ENCODE results near the gene GPR152. TPM values are rescaled to one million over a fixed set of nuclear protein-coding genes. Genes with fewer than 3 reads are reported as not detected.

GPR152 gene
- total RNA-seq, 1 experiment from 2014 or later: not detected

- DNase-seq: no peak
- H3K56ac ChIP-seq (ENCODE audit: insufficient read length, low read depth, low read length): no peak overlapping the region
- no peak overlapping the region for H2AFZ ChIP-seq (ENCODE audit: low read length)
- Mint-ChIP-seq H3K4me1 (peaks cover 16 to 21% of the 10 kb centered on the region in 2 experiments), H3K4me3 (peak overlapping the region; percentile 74 to 87), H3K9me3 (no peaks in the 10 kb centered on the region), H3K36me3 (ENCODE audit: insufficient read depth in 1 of 3, low read depth in 3 of 3) (peaks cover 0 to 4% (median 0%) of the 10 kb centered on the region in 3 experiments; a peak in 2 of 7 replicates), H3K27me3 (ENCODE audit: low read depth) (peaks cover 9% of the 10 kb centered on the region), H3K27ac (peak overlapping the region in 1 of 3 experiments; percentile 64; a peak in 1 of 7 replicates)
- H3K79me1 ChIP-seq (ENCODE audit: insufficient read depth, low read depth, low read length, poor library complexity, severe bottlenecking): no peaks in the 10 kb centered on the region
- no peak overlapping the region for H3K23ac ChIP-seq (ENCODE audit: insufficient read length, low read depth, low read length)
- peak overlapping the region; percentile 84 for H3K18ac ChIP-seq (ENCODE audit: insufficient read length, low read depth, low read length)
- H2BK20ac ChIP-seq (ENCODE audit: low read depth, low read length, poor library complexity, severe bottlenecking): no peak overlapping the region
- no peak overlapping the region for H2BK5ac ChIP-seq (ENCODE audit: insufficient read length, low read length)
- peak overlapping the region; percentile 49 for H3K4me2 ChIP-seq (ENCODE audit: insufficient read depth, insufficient read length, low read length)
- H3T11ph ChIP-seq (ENCODE audit: low read length): no peak overlapping the region
- no peak overlapping the region for H4K5ac ChIP-seq (ENCODE audit: insufficient read length, low read depth, low read length)
- no peak overlapping the region for H3K4ac ChIP-seq (ENCODE audit: low read depth, low read length)
- H3K23me2 ChIP-seq (ENCODE audit: insufficient read length, low read depth, low read length, poor library complexity, severe bottlenecking): peaks cover 10% of the 10 kb centered on the region
- H4K91ac ChIP-seq (ENCODE audit: insufficient read length, low read depth, low read length): no peak overlapping the region
- peaks cover 3% of the 10 kb centered on the region; the same call in 1 of the 2 replicates for H3K27me3 ChIP-seq (ENCODE audit: insufficient read depth, low read length)
- H2BK12ac ChIP-seq (ENCODE audit: insufficient read length, low read depth, low read length): no peak overlapping the region
- no peaks in the 10 kb centered on the region for H4K20me1 ChIP-seq (ENCODE audit: control insufficient read depth, insufficient read depth, insufficient read length)
- no CpG with 5 or more reads among the region's 9 CpGs for WGBS (ENCODE audit: extremely low coverage, insufficient read length, low lambda C conversion rate)
- no peak overlapping the region for H2BK120ac ChIP-seq (ENCODE audit: low read depth, low read length, poor library complexity, severe bottlenecking)
- no peak overlapping the region for H3K27ac ChIP-seq (ENCODE audit: insufficient read length, low read depth, low read length)
- H3K4me1 ChIP-seq (ENCODE audit: insufficient read depth, low read length): no peaks in the 10 kb centered on the region; the same call in 1 of the 2 replicates
- H3K9ac ChIP-seq (ENCODE audit: extremely low read depth, insufficient read length, low read length): no peak overlapping the region
- TF ChIP-seq, protein P1, sequence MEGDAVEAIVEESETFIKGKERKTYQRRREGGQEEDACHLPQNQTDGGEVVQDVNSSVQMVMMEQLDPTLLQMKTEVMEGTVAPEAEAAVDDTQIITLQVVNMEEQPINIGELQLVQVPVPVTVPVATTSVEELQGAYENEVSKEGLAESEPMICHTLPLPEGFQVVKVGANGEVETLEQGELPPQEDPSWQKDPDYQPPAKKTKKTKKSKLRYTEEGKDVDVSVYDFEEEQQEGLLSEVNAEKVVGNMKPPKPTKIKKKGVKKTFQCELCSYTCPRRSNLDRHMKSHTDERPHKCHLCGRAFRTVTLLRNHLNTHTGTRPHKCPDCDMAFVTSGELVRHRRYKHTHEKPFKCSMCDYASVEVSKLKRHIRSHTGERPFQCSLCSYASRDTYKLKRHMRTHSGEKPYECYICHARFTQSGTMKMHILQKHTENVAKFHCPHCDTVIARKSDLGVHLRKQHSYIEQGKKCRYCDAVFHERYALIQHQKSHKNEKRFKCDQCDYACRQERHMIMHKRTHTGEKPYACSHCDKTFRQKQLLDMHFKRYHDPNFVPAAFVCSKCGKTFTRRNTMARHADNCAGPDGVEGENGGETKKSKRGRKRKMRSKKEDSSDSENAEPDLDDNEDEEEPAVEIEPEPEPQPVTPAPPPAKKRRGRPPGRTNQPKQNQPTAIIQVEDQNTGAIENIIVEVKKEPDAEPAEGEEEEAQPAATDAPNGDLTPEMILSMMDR (conservative IDR thresholded peaks at IDR 0.05): no peak
- H4K8ac ChIP-seq (replicated peaks; ENCODE audit: insufficient read length, low read depth, low read length): no peak overlapping the region
- no peak overlapping the region for H2BK15ac ChIP-seq (ENCODE audit: low read depth, low read length)
- peak overlapping the region; percentile 78; the same call in 1 of the 2 replicates for H3K14ac ChIP-seq (ENCODE audit: insufficient read depth, low read length)
- no peak overlapping the region for H2AK5ac ChIP-seq (ENCODE audit: insufficient read length, low read length)
- no peaks in the 10 kb centered on the region for H3K79me2 ChIP-seq (ENCODE audit: insufficient read depth, low read length)
- H3K9me3 ChIP-seq (ENCODE audit: control insufficient read depth, low read depth, low read length): no peaks in the 10 kb centered on the region
Measured at GRCh38 chr11:67469508-67469811, 16.9 kb upstream of the GPR152 start.
